Activated T-cell treated with anti-CD3 and anti-CD28 coated beads, Interleukin-2, amount 50 U/mL, for 72 hours (primary cell): ENCODE data around the gene GPR162. TPM values are rescaled to one million over a fixed set of nuclear protein-coding genes. Genes with fewer than 3 reads are reported as not detected.
"Not testable (repeated sequence)": the region's sequence is repeated elsewhere in the genome, so short reads cannot be mapped to it uniquely, and the experiment has no call there.

ENCODE experiments used
- ATAC-seq, 2 donors: fragments of 150-1000 bp; cut with Tn5 transposase; replicated peaks in 1 of 2; 2 replicates each; pipeline ENCODE4 v1.10.0; 2021; ENCODE audit warnings: moderate library complexity in 2 of 2, mild to moderate bottlenecking in 1 of 2
- DNase-seq, 2 donors: peaks; one replicate each; pipeline ENCODE4 v3.0.0; 2021 to 2022; ENCODE audit warnings: mixed read lengths in 1 of 2
- H3K27ac Mint-ChIP-seq: one replicate; pipeline ENCODE4 v1.8.0; 2022; ENCODE audit warnings: mild to moderate bottlenecking, moderate library complexity, mixed read lengths
- H3K27me3 Mint-ChIP-seq: one replicate; pipeline ENCODE4 v1.8.0; 2022; ENCODE audit warnings: low read depth, mixed read lengths
- H3K36me3 Mint-ChIP-seq, 2 donors: one replicate each; pipeline ENCODE4 v1.8.0; 2022; ENCODE audit warnings: mixed read lengths in 2 of 2, mild to moderate bottlenecking in 1 of 2; ENCODE audit not compliant: insufficient read depth in 2 of 2
- H3K4me1 Mint-ChIP-seq: one replicate; pipeline ENCODE4 v1.8.0; 2022; ENCODE audit warnings: low read depth, mixed read lengths
- H3K4me3 Mint-ChIP-seq, 2 donors: one replicate each; pipeline ENCODE4 v1.8.0; 2022; ENCODE audit warnings: mild to moderate bottlenecking in 2 of 2, mixed read lengths in 2 of 2, moderate library complexity in 2 of 2
- H3K9me3 Mint-ChIP-seq, 2 donors: one replicate each; pipeline ENCODE4 v1.8.0; 2022; ENCODE audit warnings: mixed read lengths in 2 of 2
- total RNA-seq, 2 donors: library from RNA; stranded (reverse); gene quantifications; one replicate each; pipeline ENCODE4 v1.2.3, GENCODE V29; 2022

The GPR162 gene
- total RNA-seq, 2 donors from 2014 or later = 0.72 to 0.93 TPM

DNA sequence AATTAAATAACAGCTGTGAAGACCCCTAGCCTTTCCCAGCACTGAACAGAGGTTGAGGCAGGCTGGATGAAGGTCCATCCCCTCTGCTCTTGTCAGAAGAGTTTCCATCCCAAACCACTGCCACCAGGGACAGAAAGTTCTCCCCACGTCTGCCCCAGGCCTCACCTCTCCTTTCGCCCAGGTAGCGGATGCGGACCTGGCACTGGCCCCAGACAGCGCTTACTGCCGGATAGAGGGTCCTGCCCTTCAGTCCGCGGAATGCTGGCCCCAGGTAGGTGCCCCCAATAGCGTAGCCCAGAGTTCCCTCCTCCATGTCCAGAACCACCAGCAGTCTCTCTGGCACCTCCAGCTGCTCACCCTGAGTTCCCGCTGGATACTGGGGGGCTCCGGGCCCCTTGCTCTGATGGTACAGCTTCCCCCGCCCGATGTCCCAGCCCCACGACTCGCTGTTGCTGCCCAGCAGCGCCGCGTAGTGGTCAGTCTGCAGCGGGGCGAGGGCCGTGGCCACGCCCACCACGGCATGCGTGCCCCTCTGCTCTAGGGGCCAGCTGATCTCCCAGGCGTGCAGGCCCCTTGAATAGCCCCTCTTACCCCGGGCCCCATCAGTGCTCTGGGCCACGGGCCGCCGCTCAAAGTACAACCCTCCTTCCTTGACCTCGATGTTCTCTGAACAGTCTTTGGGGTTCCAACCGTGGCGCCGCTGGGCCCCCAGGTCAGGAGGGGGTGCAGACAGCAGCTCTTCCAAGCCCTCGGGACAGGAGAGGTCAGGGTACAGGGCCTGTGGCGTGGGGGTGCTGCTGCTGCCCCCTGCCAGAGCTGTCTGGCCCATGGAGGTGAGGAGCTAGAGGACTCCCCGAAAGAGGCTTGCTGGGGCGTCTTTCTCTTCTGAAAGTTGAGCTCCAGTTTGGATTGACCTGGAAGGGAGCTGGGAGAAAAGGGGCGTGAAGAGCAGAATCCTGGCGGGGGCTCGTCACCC, 50.7 kb downstream of the GPR162 start:
- peaks cover 54% of the 10 kb centered on the region for H3K4me1 Mint-ChIP-seq

GRCh38 chr12:6873094-6874014, 51.7 kb downstream of the GPR162 start, which contains the start of gene SPSB2:
Gene SPSB2, minus strand, starts transcription at chr12:6873303. Its CDS starts 402 bp downstream, at chr12:6872901.
- Mint-ChIP-seq H3K4me1 (peaks cover 52% of the 10 kb centered on the region), H3K36me3 (peaks cover 17 to 22% of the 10 kb centered on the region in 2 donors), H3K4me3 (peak within 1 kb of the TSS; percentile 97 to 98), H3K27ac (peak within 1 kb of the TSS; percentile 88), H3K9me3 (no peaks in the 10 kb centered on the region), H3K27me3 (no peaks in the 10 kb centered on the region)
- peak; percentile 100 for DNase-seq
- ATAC-seq = peak; percentile 79 to 83

More for the DNA sequence above, 50.7 kb downstream of the GPR162 start:
- H3K27ac Mint-ChIP-seq = peak overlapping the region; percentile 69
- H3K27me3 Mint-ChIP-seq = no peaks in the 10 kb centered on the region
- DNase-seq (peak; percentile 90 to 92), ATAC-seq (peak; percentile 40 to 42)
- peaks cover 22 to 26% of the 10 kb centered on the region in 2 donors for H3K36me3 Mint-ChIP-seq
- H3K9me3 Mint-ChIP-seq = no peaks in the 10 kb centered on the region
- H3K4me3 Mint-ChIP-seq = peak overlapping the region; percentile 97 to 98

DNA sequence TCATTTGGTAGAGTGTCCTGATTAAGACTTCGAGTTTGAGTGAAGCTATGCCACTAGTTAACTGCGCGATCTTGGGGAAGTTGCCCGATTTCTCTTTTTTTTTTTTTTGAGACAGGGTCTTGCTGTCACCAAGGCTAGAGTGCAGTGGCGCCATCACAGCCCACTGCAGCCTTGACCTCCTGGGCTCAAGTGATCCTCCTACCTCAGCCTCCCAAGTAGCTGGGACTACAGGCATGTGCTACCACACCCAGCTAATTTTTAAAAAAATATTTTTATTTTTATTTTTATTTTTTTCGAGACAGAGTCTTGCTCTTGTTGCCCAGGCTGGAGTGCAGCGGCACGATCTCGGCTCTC, 52.4 kb downstream of the GPR162 start:
- Mint-ChIP-seq H3K36me3 (peaks cover 12 to 22% of the 10 kb centered on the region in 2 donors), H3K27ac (peak overlapping the region; percentile 53)
- ATAC-seq = not testable (repeated sequence)

More for the DNA sequence above, 52.4 kb downstream of the GPR162 start:
- Mint-ChIP-seq H3K4me3 (peak overlapping the region; percentile 97 to 98), H3K4me1 (peaks cover 45% of the 10 kb centered on the region)
- H3K27me3 Mint-ChIP-seq, DNase-seq, H3K9me3 Mint-ChIP-seq: not testable (repeated sequence)

Other genes starting within 250 kb of the GPR162 start
- 100 to 1,000 TPM; 292 to 299 TPM for gene CHD4, start 214.4 kb upstream of the GPR162 start, total RNA-seq
- 1 to 10 TPM; 4.1 to 8.9 TPM for gene LPAR5, start 185.9 kb upstream of the GPR162 start, total RNA-seq
- gene ACRBP, start 174.4 kb upstream of the GPR162 start, total RNA-seq = 1 to 10 TPM; 5.2 to 6.1 TPM
- 10 to 100 TPM; 27.6 to 28.0 TPM for gene ING4, start 158.7 kb upstream of the GPR162 start, total RNA-seq
- gene ZNF384, start 132.4 kb upstream of the GPR162 start, total RNA-seq = 10 to 100 TPM; 78.1 to 82.2 TPM
- gene PIANP, start 121.0 kb upstream of the GPR162 start, total RNA-seq = under 1 TPM; 0.58 to 0.76 TPM
- 10 to 100 TPM; 30.2 to 39.7 TPM for gene COPS7A, start 97.8 kb upstream of the GPR162 start, total RNA-seq
- gene MLF2, start 68.7 kb upstream of the GPR162 start, total RNA-seq = 100 to 1,000 TPM; 122 to 134 TPM
- 100 to 1,000 TPM; 119 to 154 TPM for gene PTMS, start 55.5 kb upstream of the GPR162 start, total RNA-seq
- 100 to 1,000 TPM; 117 to 188 TPM for gene LAG3, start 49.3 kb upstream of the GPR162 start, total RNA-seq
- 100 to 1,000 TPM; 126 to 141 TPM for gene CD4, start 32.3 kb upstream of the GPR162 start, total RNA-seq
- 1 to 10 TPM; 2.2 to 2.6 TPM for gene P3H3, start 6.6 kb downstream of the GPR162 start, total RNA-seq
- 1 to 10 TPM in 1 of 2 donors, under 1 TPM in 1; 0.95 to 1.3 TPM for gene GNB3, start 19.1 kb downstream of the GPR162 start, total RNA-seq
- 10 to 100 TPM; 67.7 to 94.8 TPM for gene CDCA3, start 29.5 kb downstream of the GPR162 start, total RNA-seq
- 100 to 1,000 TPM in 1 of 2 donors, 10 to 100 TPM in 1; 98.0 to 105 TPM for gene USP5, start 30.3 kb downstream of the GPR162 start, total RNA-seq
- 100 to 1,000 TPM; 504 to 562 TPM for gene TPI1, start 45.7 kb downstream of the GPR162 start, total RNA-seq
- 10 to 100 TPM in 1 of 2 donors, 1 to 10 TPM in 1; 9.6 to 10.4 TPM for gene SPSB2, start 51.5 kb downstream of the GPR162 start, total RNA-seq
- 10 to 100 TPM in 1 of 2 donors, 1 to 10 TPM in 1; 8.6 to 11.3 TPM for gene LRRC23, start 83.0 kb downstream of the GPR162 start, total RNA-seq
- gene ENO2, start 92.8 kb downstream of the GPR162 start, total RNA-seq = 100 to 1,000 TPM; 115 to 145 TPM
- 10 to 100 TPM; 51.4 to 64.9 TPM for gene ATN1, start 106.1 kb downstream of the GPR162 start, total RNA-seq
- not detected for gene RNU7-1, start 122.0 kb downstream of the GPR162 start, total RNA-seq
- gene C12orf57, start 122.2 kb downstream of the GPR162 start, total RNA-seq = 100 to 1,000 TPM; 259 to 301 TPM
- 100 to 1,000 TPM; 238 to 313 TPM for gene PTPN6, start 129.5 kb downstream of the GPR162 start, total RNA-seq
- gene PHB2, start 148.8 kb downstream of the GPR162 start, total RNA-seq = 100 to 1,000 TPM; 296 to 348 TPM
- gene EMG1, start 149.1 kb downstream of the GPR162 start, total RNA-seq = 10 to 100 TPM; 44.9 to 45.7 TPM
- gene LPCAT3, start 196.7 kb downstream of the GPR162 start, total RNA-seq = 10 to 100 TPM; 28.3 to 29.0 TPM
- 1 to 10 TPM; 4.0 to 6.6 TPM for gene C1S, start 238.9 kb downstream of the GPR162 start, total RNA-seq